Central memory CD8-positive, alpha-beta T cell (primary cell): Measurements from ENCODE around the gene PPM1B.
"Not testable (repeated sequence)": the region's sequence is repeated elsewhere in the genome, so short reads cannot be mapped to it uniquely, and the experiment has no call there.

Source experiments
- ATAC-seq: fragments of 150-1000 bp; cut with Tn5 transposase; replicated peaks from 2 replicates; pipeline ENCODE4 v1.10.0; 2022; ENCODE audit warnings: mild to moderate bottlenecking, moderate FRiP score, moderate number of reproducible peaks; ENCODE audit not compliant: poor library complexity, severe bottlenecking; ENCODE audit errors: extremely low read depth
- DNase-seq, 2 donors: peaks; one replicate each; pipeline ENCODE4 v3.0.0; 2021; ENCODE audit warnings: low spot score in 2 of 2
- H3K27ac Mint-ChIP-seq: one replicate; pipeline ENCODE4 v1.8.0; 2022; ENCODE audit warnings: low read depth, mild to moderate bottlenecking, moderate library complexity, mixed read lengths
- H3K27me3 Mint-ChIP-seq: one replicate; pipeline ENCODE4 v1.8.0; 2022; ENCODE audit warnings: mixed read lengths
- H3K36me3 Mint-ChIP-seq: one replicate; pipeline ENCODE4 v1.8.0; 2022; ENCODE audit warnings: mild to moderate bottlenecking, moderate library complexity, mixed read lengths; ENCODE audit not compliant: insufficient read depth
- H3K4me1 Mint-ChIP-seq: one replicate; pipeline ENCODE4 v1.8.0; 2022; ENCODE audit warnings: mixed read lengths
- H3K4me3 Mint-ChIP-seq: one replicate; pipeline ENCODE4 v1.8.0; 2022; ENCODE audit warnings: mild to moderate bottlenecking, moderate library complexity, mixed read lengths
- H3K9me3 Mint-ChIP-seq: one replicate; pipeline ENCODE4 v1.8.0; 2022; ENCODE audit warnings: mixed read lengths

Gene PPM1B

GRCh38 chr2:44246436-44246835, 77.8 kb downstream of the PPM1B start:
- Mint-ChIP-seq H3K4me1 (peaks cover 13% of the 10 kb centered on the region), H3K36me3 (peaks cover 3% of the 10 kb centered on the region), H3K4me3 (no peak overlapping the region), H3K9me3 (no peaks in the 10 kb centered on the region), H3K27me3 (no peaks in the 10 kb centered on the region), H3K27ac (no peak overlapping the region)
- DNase-seq (no peak), ATAC-seq (no peak)

DNA sequence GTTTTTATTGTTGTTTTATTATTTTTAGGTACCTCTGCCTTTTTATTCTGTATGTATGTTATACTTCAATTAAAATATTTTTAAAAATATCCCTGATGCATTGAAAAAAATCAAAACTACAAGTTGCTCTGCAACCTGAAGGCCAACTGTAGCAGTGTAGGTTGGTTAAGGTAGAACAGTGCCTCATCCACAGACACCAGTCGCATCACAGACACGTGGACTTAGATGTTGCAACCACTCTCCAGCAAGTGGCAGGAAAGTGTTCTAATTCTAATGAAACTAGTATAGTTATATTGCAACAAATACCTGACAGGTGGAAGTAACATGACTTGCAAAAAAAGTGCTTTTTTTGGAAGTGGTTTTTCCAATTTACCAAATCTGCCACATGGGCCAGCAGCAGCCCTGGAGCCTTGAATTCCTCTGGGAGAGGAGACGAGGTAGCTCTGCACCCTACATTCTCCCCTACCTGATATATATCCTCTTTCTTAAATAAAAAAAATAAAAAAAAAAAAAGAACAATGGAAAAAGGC, 78.2 kb downstream of the PPM1B start:
- Mint-ChIP-seq H3K36me3 (peaks cover 3% of the 10 kb centered on the region), H3K4me1 (peaks cover 13% of the 10 kb centered on the region), H3K27me3 (no peaks in the 10 kb centered on the region), H3K4me3 (no peak overlapping the region), H3K27ac (no peak overlapping the region), H3K9me3 (no peaks in the 10 kb centered on the region)
- DNase-seq (no peak), ATAC-seq (no peak)

GRCh38 chr2:44247924-44248323, 79.2 kb downstream of the PPM1B start:
- peaks cover 13% of the 10 kb centered on the region for H3K4me1 Mint-ChIP-seq
- DNase-seq, result no peak
- H3K4me3 Mint-ChIP-seq, result no peak overlapping the region
- H3K27ac Mint-ChIP-seq, result no peak overlapping the region
- no peak for ATAC-seq
- no peaks in the 10 kb centered on the region for H3K9me3 Mint-ChIP-seq
- peaks cover 9% of the 10 kb centered on the region for H3K27me3 Mint-ChIP-seq
- peaks cover 3% of the 10 kb centered on the region for H3K36me3 Mint-ChIP-seq

DNA sequence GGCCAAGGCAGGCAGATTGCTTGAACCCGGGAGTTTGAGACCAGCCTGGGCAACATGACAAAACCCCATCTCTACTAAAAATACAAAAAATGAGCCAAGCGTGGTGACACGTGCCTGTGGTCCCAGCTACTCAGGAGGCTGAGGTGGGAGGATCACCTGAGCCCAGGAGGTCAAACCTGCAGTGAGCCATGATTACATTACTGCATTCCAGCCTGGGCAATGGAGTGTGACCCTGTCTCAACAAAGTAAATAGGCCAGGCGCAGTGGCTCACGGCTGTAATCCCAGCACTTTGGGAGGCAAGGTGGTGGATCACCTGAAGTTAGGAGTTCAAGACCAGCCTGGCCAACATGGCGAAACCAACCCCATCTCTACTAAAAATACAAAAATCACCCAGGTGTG, 80.6 kb downstream of the PPM1B start:
- not testable (repeated sequence) for H3K36me3 Mint-ChIP-seq, H3K9me3 Mint-ChIP-seq, H3K27ac Mint-ChIP-seq, H3K4me1 Mint-ChIP-seq, ATAC-seq, DNase-seq, H3K4me3 Mint-ChIP-seq
- peaks cover 22% of the 10 kb centered on the region for H3K27me3 Mint-ChIP-seq

DNA sequence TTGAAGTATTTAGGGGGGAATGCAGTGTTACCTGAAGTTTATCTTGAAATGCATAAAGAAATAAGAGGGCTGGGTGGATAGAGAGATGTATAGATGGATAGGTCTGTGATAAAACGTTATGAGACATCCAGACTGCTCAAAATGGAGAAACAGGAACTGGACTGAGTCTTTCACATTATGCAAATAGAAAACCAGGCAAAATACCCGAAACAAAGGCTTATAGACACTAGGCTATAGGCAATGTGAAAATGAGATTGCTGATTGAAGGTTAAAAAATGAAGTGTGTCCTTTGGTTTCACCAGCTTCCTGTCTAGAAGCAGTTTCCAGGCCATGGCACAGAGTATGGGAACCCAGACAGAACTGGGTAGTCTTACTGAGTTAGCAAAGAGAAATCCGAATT, 81.7 kb downstream of the PPM1B start:
- ATAC-seq, result no peak
- Mint-ChIP-seq H3K27ac (no peak overlapping the region), H3K36me3 (peaks cover 4% of the 10 kb centered on the region), H3K27me3 (peaks cover 32% of the 10 kb centered on the region), H3K4me3 (no peak overlapping the region), H3K4me1 (peaks cover 4% of the 10 kb centered on the region), H3K9me3 (no peaks in the 10 kb centered on the region)
- no peak for DNase-seq

- peaks cover 2% of the 10 kb centered on the region for H3K36me3 Mint-ChIP-seq
Measured at GRCh38 chr2:44254023-44254422, 85.3 kb downstream of the PPM1B start.

GRCh38 chr2:44255704-44256103, 87.0 kb downstream of the PPM1B start:
- H3K27me3 Mint-ChIP-seq, result peaks cover 61% of the 10 kb centered on the region
- H3K9me3 Mint-ChIP-seq, ATAC-seq, H3K27ac Mint-ChIP-seq, H3K4me3 Mint-ChIP-seq, DNase-seq, H3K4me1 Mint-ChIP-seq, H3K36me3 Mint-ChIP-seq: not testable (repeated sequence)

More at GRCh38 chr2:44254023-44254422, 85.3 kb downstream of the PPM1B start:
- peaks cover 60% of the 10 kb centered on the region for H3K27me3 Mint-ChIP-seq
- no peaks in the 10 kb centered on the region for H3K9me3 Mint-ChIP-seq
- H3K27ac Mint-ChIP-seq, result no peak overlapping the region
- H3K4me1 Mint-ChIP-seq, result no peaks in the 10 kb centered on the region
- no peak overlapping the region for H3K4me3 Mint-ChIP-seq
- DNase-seq (no peak), ATAC-seq (no peak)

GRCh38 chr2:44257802-44258201, 89.1 kb downstream of the PPM1B start:
- DNase-seq, H3K27ac Mint-ChIP-seq: not testable (repeated sequence)
- H3K27me3 Mint-ChIP-seq, result peaks cover 53% of the 10 kb centered on the region

DNA sequence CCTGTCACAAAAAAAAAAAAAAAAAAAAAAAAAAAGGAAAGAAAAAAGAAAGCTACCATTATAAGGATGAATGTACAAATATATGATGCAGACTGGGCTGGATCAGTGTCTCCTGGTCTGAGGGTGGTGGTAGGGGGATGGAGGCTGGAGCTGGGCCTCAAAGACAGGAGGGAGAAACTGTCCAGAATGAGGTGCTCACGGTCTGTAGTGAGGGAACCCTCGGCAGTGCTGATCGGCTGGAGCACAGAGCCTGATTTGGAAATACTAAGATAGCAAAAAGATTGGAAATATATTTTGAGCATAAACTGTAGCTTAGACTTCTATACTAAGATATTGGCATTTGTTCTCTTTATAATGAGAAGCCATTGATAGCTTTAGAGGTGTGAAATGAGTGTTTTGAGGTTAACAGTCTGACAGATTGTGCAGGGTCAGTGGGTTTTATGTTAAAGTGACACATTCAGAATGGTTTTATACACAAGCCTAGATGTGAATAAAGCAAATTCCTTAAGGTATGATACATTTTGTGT, 98.7 kb downstream of the PPM1B start:
- no peak overlapping the region for H3K4me3 Mint-ChIP-seq
- no peaks in the 10 kb centered on the region for H3K9me3 Mint-ChIP-seq
- no peak for ATAC-seq

More at GRCh38 chr2:44257802-44258201, 89.1 kb downstream of the PPM1B start:
- H3K9me3 Mint-ChIP-seq, H3K4me3 Mint-ChIP-seq, ATAC-seq, H3K36me3 Mint-ChIP-seq, H3K4me1 Mint-ChIP-seq: not testable (repeated sequence)

DNA sequence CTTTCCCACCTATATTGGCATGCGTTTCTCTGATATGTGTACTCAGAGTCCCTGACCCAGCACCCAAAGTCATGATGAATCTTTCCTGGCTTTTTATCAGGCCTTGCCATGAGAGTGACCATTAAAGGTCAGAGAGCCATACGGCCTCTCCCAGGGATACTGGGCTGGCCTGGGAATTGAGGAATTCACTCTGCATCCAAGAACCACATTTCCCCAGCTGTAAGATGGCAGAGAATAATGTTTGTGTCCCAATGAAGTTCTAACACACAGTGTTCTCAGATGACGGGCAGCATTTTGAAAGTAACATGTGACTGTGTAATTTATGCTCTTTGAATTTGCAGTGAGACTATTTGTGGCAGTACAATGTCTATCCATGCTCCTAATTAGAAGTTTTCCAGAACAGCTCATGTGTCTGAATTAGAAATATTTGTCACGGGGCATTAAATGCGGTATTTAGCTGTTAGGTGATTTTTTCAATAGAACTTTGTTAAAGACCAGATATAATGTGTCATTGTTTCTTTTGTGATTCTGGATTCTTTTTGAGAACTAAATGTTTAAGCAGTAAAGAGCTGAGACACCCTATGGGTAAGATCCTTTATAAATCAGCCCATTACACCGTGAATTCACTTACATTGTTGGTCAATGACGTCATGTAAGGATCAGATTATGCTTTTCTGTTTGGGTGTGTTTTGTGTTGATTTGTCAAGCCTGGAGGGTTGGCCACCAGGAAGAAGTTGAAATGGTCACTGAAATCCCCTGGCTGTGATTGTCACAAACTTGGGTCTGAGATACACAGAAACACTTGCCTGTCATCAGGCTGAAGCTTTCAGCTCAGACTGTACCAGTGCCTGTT, 99.3 kb downstream of the PPM1B start:
- DNase-seq (no peak), ATAC-seq (no peak)
- no peak overlapping the region for H3K27ac Mint-ChIP-seq
- no peaks in the 10 kb centered on the region for H3K4me1 Mint-ChIP-seq
- no peak overlapping the region for H3K4me3 Mint-ChIP-seq
- H3K9me3 Mint-ChIP-seq, result no peaks in the 10 kb centered on the region
- H3K27me3 Mint-ChIP-seq, result no peaks in the 10 kb centered on the region
- no peaks in the 10 kb centered on the region for H3K36me3 Mint-ChIP-seq

More for the DNA sequence above, 98.7 kb downstream of the PPM1B start:
- Mint-ChIP-seq H3K4me1 (no peaks in the 10 kb centered on the region), H3K27me3 (no peaks in the 10 kb centered on the region), H3K36me3 (no peaks in the 10 kb centered on the region), H3K27ac (no peak overlapping the region)
- no peak for DNase-seq

- H3K4me3 Mint-ChIP-seq, result no peak overlapping the region
- no peaks in the 10 kb centered on the region for H3K4me1 Mint-ChIP-seq
- no peak for ATAC-seq
- no peaks in the 10 kb centered on the region for H3K36me3 Mint-ChIP-seq
- no peaks in the 10 kb centered on the region for H3K9me3 Mint-ChIP-seq
- H3K27me3 Mint-ChIP-seq, result no peaks in the 10 kb centered on the region
- no peak overlapping the region for H3K27ac Mint-ChIP-seq
- no peak for DNase-seq
Measured at GRCh38 chr2:44269831-44270230, 101.2 kb downstream of the PPM1B start.

DNA sequence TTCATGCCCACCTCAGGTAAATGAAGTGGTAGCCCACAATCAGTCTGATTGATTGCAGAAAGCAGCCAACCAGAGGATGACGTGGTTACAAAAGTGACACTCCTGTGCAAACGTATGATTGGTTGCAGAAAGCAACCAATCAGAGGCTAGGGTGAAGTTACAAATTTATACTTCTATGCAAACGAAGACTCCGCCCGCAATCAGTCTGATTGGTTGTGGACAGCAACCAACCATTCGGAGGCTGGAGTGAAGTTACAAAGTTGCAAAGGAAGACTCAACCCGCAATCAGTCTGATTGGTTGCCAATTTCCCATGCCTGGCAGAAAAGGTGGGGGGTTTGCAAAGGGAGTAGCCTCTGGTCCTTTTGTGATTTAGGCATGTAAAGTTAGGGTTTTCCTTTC, 102.6 kb downstream of the PPM1B start:
- H3K36me3 Mint-ChIP-seq, result no peaks in the 10 kb centered on the region
- no peak overlapping the region for H3K27ac Mint-ChIP-seq
- H3K4me3 Mint-ChIP-seq, result no peak overlapping the region
- ATAC-seq (no peak), DNase-seq (no peak)
- no peaks in the 10 kb centered on the region for H3K9me3 Mint-ChIP-seq
- H3K4me1 Mint-ChIP-seq, result no peaks in the 10 kb centered on the region
- H3K27me3 Mint-ChIP-seq, result no peaks in the 10 kb centered on the region

GRCh38 chr2:44273076-44273475, 104.4 kb downstream of the PPM1B start:
- no peak for ATAC-seq
- Mint-ChIP-seq H3K36me3 (no peaks in the 10 kb centered on the region), H3K4me3 (no peak overlapping the region), H3K9me3 (no peaks in the 10 kb centered on the region), H3K4me1 (no peaks in the 10 kb centered on the region), H3K27ac (no peak overlapping the region), H3K27me3 (no peaks in the 10 kb centered on the region)
- no peak for DNase-seq
